NT2/D1 (cell line): Measurements from ENCODE around the gene SURF1.

Source experiments
- SUZ12 ChIP-seq: IDR thresholded peaks from 2 replicates; pipeline ENCODE4 v1.6.1; 2011; ENCODE audit not compliant: insufficient read length, insufficient read depth; ENCODE audit errors: extremely low read depth
- YY1 ChIP-seq: IDR thresholded peaks from 2 replicates; pipeline ENCODE4 v1.6.1; 2011; ENCODE audit not compliant: insufficient read length, insufficient read depth
- ZNF274 ChIP-seq: IDR thresholded peaks from 2 replicates; pipeline ENCODE4 v1.6.1; 2011; ENCODE audit warnings: mild to moderate bottlenecking, low read depth, low read length

DNA sequence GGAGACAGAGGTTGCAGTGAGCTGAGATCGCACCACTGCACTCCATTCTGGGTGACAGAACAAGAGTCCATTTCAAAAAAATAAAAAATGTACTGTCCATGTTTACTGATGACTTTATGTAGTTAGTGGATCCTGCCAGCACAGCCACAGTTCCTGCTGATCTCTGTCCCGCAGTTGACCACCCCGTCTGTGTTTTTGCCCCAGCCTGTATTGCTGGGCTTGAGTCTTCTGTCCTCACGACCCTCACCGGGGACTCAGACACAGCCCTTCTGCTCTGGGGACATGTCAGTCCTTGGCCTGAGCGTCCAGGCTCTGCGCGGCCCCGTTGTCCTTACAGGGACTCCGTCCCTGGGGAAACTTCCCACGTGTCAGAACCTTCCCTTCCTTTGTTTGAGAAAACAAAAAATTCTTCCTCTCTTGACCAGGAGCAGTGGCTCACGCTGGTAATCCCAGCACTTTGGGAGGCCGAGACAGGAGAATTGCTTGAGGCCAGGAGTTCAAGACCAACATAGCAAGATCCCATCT, 34.8 kb downstream of the SURF1 start:
- TF ChIP-seq YY1 (no peak), SUZ12 (no peak), ZNF274 (no peak)
